Stimulated activated CD8-positive, alpha-beta memory T cell treated with anti-CD3 and anti-CD28 coated beads, Interleukin-15, amount 100 ng/mL, for 48 hours (primary cell): ENCODE data around the gene KRT27.
"Not testable (repeated sequence)": the region's sequence is repeated elsewhere in the genome, so short reads cannot be mapped to it uniquely, and the experiment has no call there.

ENCODE experiments used
- DNase-seq, 2 donors: peaks; one replicate each; pipeline ENCODE4 v3.0.0-alpha.2; 2020; ENCODE audit warnings: low read depth in 2 of 2

Gene KRT27

GRCh38 chr17:40755231-40755630 is 27.1 kb downstream of the KRT27 start, which contains the start of gene KRT25:
Gene KRT25, minus strand, starts transcription at chr17:40755331. Its CDS starts 60 bp downstream, at chr17:40755271.
- no peak for DNase-seq

GRCh38 chr17:40753804-40754203 is 28.5 kb downstream of the KRT27 start:
- DNase-seq, result no peak

- no peak for DNase-seq
Measured at GRCh38 chr17:40751065-40751464, 31.3 kb downstream of the KRT27 start.

- no peak for DNase-seq
Measured at GRCh38 chr17:40750391-40750790, 32.0 kb downstream of the KRT27 start.

- DNase-seq, result not testable (repeated sequence)
Measured at GRCh38 chr17:40748666-40749065, 33.7 kb downstream of the KRT27 start.

- no peak for DNase-seq
Measured at GRCh38 chr17:40738553-40738952, 43.8 kb downstream of the KRT27 start.

- no peak for DNase-seq
Measured at GRCh38 chr17:40735016-40735415, 47.3 kb downstream of the KRT27 start.

GRCh38 chr17:40734018-40734417 is 48.3 kb downstream of the KRT27 start:
- no peak for DNase-seq

GRCh38 chr17:40730970-40731369 is 51.4 kb downstream of the KRT27 start:
- no peak for DNase-seq

- DNase-seq, result no peak
Measured at GRCh38 chr17:40727447-40728231, 54.7 kb downstream of the KRT27 start.

- no peak for DNase-seq
Measured at GRCh38 chr17:40726919-40727318, 55.4 kb downstream of the KRT27 start.
